Activated naive CD8-positive, alpha-beta T cell treated with anti-CD3 and anti-CD28 coated beads, Interleukin-2, amount 50 U/mL, for 24 hours (primary cell): ENCODE measurements around the gene GRIA4.

Experiments
- ATAC-seq: fragments of 150-1000 bp; cut with Tn5 transposase; one replicate; pipeline ENCODE4 v1.10.0; 2021
- DNase-seq: peaks from one replicate; pipeline ENCODE4 v3.0.0; 2021
- H3K27ac Mint-ChIP-seq: one replicate; pipeline ENCODE4 v1.8.0; 2021; ENCODE audit warnings: mild to moderate bottlenecking, mixed read lengths
- H3K27me3 Mint-ChIP-seq: one replicate; pipeline ENCODE4 v1.8.0; 2021; ENCODE audit warnings: mixed read lengths
- H3K36me3 Mint-ChIP-seq: one replicate; pipeline ENCODE4 v1.8.0; 2021; ENCODE audit warnings: low read depth, mixed read lengths
- H3K4me1 Mint-ChIP-seq: one replicate; pipeline ENCODE4 v1.8.0; 2021; ENCODE audit warnings: mixed read lengths
- H3K4me3 Mint-ChIP-seq: one replicate; pipeline ENCODE4 v1.8.0; 2021; ENCODE audit warnings: mild to moderate bottlenecking, moderate library complexity, mixed read lengths
- H3K9me3 Mint-ChIP-seq: one replicate; pipeline ENCODE4 v1.8.0; 2021; ENCODE audit warnings: mixed read lengths

GRIA4 gene

DNA sequence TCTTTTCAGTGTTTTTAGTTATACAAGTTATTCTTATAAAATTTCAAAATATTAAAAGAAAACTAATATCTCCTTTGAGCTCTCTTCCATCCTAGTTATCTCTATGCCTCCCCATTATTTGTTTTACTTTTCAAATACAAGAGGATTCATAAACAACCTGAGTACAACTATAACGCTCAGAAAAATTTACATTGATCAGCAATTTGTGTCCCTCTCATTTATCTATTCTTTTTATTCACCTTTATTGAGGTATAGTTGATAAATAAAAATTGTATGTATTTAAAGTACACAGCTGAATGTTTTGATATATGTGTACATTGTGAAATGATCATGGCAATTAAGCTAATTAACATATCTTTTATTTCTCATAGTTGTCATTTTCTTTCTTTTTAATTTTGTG, 57.6 kb downstream of the GRIA4 start:
- Mint-ChIP-seq H3K9me3 (no peaks in the 10 kb centered on the region), H3K27ac (no peak overlapping the region), H3K4me3 (no peak overlapping the region), H3K36me3 (no peaks in the 10 kb centered on the region), H3K27me3 (no peaks in the 10 kb centered on the region), H3K4me1 (no peaks in the 10 kb centered on the region)
- no peak for ATAC-seq
- DNase-seq = no peak

DNA sequence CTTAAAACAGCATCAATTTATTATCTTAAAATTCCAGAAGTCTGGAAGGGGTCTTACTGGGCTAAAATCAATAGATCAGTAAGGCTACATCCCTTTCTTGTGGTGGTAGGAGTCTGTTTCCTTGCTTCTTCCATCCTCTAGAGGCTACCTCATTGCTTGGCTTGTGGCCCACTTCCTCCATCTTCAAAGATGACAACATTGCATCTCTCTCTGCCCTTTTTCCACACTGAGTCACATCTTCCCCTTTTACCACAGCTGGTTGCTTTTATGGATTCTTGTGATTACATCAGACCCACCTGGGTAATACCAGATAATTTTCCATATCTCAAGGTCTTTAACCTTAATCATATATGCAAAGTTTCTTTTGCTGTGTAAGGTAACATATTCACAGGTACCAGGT, 60.9 kb downstream of the GRIA4 start:
- H3K4me3 Mint-ChIP-seq = no peak overlapping the region
- no peak for DNase-seq
- H3K36me3 Mint-ChIP-seq = no peaks in the 10 kb centered on the region
- ATAC-seq = peak; percentile 49
- H3K4me1 Mint-ChIP-seq = no peaks in the 10 kb centered on the region
- peaks cover 4% of the 10 kb centered on the region for H3K27me3 Mint-ChIP-seq
- H3K27ac Mint-ChIP-seq = no peak overlapping the region
- peaks cover 6% of the 10 kb centered on the region for H3K9me3 Mint-ChIP-seq

DNA sequence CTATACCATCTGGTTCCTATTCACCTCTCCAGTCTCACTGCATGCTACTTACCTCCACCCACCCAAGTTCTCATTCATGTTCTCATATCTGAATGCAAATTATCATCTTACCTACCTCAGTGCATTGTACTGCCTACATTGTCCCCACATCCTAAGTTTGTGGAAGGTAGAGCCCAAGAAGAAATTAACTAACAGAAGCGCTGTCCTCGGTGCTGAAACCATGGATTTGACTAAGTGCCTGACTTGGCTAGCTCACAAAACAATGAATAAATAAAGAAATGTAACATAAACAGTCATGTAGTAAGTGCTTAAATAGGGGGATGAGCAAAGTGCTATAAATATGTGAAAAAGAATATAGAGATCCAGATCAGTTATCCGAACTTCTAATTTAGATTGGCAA, 63.2 kb downstream of the GRIA4 start:
- H3K4me1 Mint-ChIP-seq = no peaks in the 10 kb centered on the region
- no peak for ATAC-seq
- peak; percentile 5 for DNase-seq
- H3K27me3 Mint-ChIP-seq = peaks cover 4% of the 10 kb centered on the region
- no peak overlapping the region for H3K27ac Mint-ChIP-seq
- H3K36me3 Mint-ChIP-seq = no peaks in the 10 kb centered on the region
- H3K4me3 Mint-ChIP-seq = no peak overlapping the region
- peaks cover 6% of the 10 kb centered on the region for H3K9me3 Mint-ChIP-seq

DNA sequence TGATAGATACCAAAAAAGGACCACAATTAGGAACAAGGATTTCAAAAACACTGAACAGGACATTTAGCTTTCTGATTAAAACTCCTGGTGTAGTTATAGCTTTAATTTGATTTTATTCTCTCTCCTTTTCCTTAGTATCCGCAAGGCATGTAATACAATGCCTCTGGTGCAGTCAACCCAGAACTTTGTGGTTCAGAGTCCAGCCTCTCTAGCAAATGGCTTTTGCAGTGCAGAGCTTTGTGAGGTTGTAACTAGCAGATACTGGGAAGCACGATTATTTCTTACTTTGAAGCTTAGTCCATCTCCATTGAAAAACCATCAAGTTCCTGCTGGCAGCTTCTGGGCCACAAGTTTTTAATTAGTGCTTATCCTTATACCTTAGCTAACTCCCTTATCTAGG, 79.8 kb downstream of the GRIA4 start:
- Mint-ChIP-seq H3K4me1 (no peaks in the 10 kb centered on the region), H3K27ac (no peak overlapping the region), H3K9me3 (no peaks in the 10 kb centered on the region), H3K36me3 (no peaks in the 10 kb centered on the region), H3K27me3 (no peaks in the 10 kb centered on the region), H3K4me3 (no peak overlapping the region)
- no peak for DNase-seq
- no peak for ATAC-seq

DNA sequence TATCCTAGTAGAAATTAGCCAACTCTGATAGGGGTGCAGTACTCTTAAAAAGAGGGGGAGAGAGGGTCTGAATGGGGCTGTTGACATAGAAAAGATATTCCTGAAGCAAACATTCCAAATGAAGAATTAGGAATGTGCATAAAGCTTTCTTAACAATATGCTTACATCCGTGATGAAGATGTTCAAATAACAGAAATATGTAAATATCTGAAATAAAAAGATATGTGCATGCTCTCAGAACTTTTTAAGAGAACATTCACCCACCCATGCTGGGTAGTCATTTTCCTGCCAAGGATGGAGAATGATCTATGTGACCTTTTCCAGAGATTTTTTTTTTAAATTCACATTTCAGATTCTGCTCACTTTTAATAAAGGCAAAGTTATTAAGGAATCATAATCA, 80.6 kb downstream of the GRIA4 start:
- no peak overlapping the region for H3K4me3 Mint-ChIP-seq
- no peaks in the 10 kb centered on the region for H3K4me1 Mint-ChIP-seq
- no peaks in the 10 kb centered on the region for H3K27me3 Mint-ChIP-seq
- DNase-seq (no peak), ATAC-seq (no peak)
- H3K9me3 Mint-ChIP-seq = no peaks in the 10 kb centered on the region
- H3K27ac Mint-ChIP-seq = no peak overlapping the region
- H3K36me3 Mint-ChIP-seq = no peaks in the 10 kb centered on the region

DNA sequence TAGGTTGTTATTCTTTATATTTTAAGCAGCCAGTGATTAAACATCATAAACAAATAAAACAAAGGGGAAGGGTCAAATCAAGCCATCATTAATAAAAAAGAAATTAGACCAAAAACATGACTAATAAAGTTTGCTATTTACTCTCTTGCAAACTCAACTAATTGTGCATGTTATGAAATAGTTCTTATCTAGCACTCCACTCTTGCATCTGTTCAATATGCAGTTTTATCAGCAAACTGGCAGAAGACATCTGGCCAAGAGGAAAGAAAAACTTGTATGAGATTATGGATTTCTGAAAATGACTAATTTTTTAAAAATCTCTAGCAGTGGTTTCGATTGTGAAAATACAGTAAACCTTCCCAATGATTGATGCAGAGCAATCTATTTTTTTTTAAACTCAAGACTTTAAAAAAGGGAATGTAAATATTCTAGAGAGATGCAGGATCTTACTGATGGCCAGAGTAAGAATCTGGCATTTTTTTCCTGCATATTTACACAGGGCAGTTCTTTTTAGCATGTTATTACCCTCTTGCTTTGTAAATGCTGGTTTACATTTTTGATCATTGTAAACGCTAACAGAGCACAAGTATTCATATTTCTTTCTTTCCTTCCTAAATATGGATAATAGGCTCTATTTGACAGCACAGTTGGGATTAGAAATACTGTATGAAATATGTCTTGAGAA, 83.3 kb downstream of the GRIA4 start:
- Mint-ChIP-seq H3K36me3 (no peaks in the 10 kb centered on the region), H3K4me3 (no peak overlapping the region), H3K27ac (no peak overlapping the region), H3K27me3 (no peaks in the 10 kb centered on the region), H3K9me3 (no peaks in the 10 kb centered on the region), H3K4me1 (no peaks in the 10 kb centered on the region)
- ATAC-seq (no peak), DNase-seq (no peak)

DNA sequence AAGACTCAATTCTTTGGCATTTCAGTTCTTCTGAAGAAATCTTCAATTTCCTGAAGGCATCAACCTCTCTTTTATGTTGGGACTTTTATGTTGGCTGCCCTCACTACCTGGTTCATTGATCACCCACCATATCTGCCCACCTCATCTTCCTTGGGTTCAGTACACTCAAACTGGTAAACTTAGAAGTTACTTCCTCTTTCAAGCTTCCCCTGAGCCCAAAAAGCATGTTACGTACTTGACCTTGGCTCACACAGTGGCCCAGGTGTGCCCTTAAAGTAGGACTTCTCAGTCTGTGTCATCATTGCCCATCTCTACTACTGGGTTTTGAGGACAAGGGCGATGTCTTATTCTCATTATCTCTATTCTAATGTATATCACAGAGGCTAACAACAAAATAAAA, 86.1 kb downstream of the GRIA4 start:
- Mint-ChIP-seq H3K36me3 (no peaks in the 10 kb centered on the region), H3K4me3 (no peak overlapping the region), H3K27ac (no peak overlapping the region), H3K27me3 (peaks cover 3% of the 10 kb centered on the region), H3K4me1 (no peaks in the 10 kb centered on the region), H3K9me3 (no peaks in the 10 kb centered on the region)
- ATAC-seq = no peak
- DNase-seq = no peak

DNA sequence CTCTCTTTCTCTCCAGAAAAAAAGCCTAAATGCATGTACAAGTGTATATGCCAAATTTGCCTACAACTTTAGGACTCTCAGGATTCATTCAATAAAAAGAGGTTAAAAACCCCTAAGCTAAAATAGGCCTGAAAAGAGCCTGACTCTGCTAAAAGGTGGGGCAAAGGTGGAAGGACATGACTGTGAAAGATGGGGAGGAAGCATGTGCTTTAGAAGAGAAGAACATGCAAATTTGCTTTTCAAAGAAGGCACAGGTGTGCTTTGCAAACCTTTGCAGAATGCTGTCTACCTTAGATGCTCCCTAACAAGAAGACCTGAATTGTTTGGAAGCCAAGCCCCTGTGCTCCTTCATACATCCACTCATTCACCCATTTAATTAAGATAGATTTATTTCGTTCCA, 87.4 kb downstream of the GRIA4 start:
- ATAC-seq (no peak), DNase-seq (no peak)
- H3K27me3 Mint-ChIP-seq = peaks cover 3% of the 10 kb centered on the region
- H3K4me3 Mint-ChIP-seq = no peak overlapping the region
- H3K27ac Mint-ChIP-seq = no peak overlapping the region
- H3K4me1 Mint-ChIP-seq = no peaks in the 10 kb centered on the region
- no peaks in the 10 kb centered on the region for H3K36me3 Mint-ChIP-seq
- no peaks in the 10 kb centered on the region for H3K9me3 Mint-ChIP-seq

DNA sequence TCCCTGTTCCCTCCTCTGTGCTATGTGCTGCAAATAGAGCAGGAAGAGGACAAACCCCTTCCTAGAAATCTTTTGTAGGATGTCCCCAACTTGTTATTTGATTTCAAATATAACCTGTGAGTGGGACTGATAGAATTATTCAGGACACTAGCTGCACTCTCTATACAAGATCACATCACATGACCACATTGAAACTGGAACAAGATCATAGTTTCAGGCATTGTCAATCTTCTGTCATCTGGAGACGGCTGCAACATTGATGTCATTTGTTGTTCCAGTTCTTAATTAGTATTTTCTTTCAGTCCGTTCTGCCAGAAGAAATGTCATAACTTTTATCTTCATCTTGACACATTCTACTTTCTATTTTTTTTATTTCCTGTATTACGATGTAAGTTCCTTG, 89.3 kb downstream of the GRIA4 start:
- Mint-ChIP-seq H3K36me3 (no peaks in the 10 kb centered on the region), H3K4me3 (no peak overlapping the region), H3K4me1 (no peaks in the 10 kb centered on the region), H3K27ac (no peak overlapping the region), H3K27me3 (peaks cover 3% of the 10 kb centered on the region), H3K9me3 (no peaks in the 10 kb centered on the region)
- ATAC-seq (no peak), DNase-seq (no peak)

DNA sequence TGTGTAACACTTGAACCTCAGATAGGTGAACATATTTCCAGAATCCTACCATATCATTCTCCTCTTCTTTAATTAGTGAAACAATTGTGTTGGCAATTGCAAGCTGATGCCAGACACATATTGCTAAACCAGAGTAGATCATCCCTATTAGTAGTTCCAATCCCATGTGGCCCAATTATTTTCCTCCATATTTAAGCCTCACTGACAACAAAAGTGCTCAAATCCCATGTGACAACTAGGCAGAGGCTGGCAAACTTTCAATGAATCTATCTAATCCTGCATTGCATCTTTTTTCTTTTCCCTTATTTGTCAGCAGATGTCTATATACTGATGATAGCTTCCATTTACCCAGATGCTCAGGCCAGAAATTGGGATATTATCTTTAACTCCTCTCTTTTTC, 90.4 kb downstream of the GRIA4 start:
- ATAC-seq = no peak
- no peak overlapping the region for H3K27ac Mint-ChIP-seq
- H3K27me3 Mint-ChIP-seq = peaks cover 3% of the 10 kb centered on the region
- no peak overlapping the region for H3K4me3 Mint-ChIP-seq
- no peak for DNase-seq
- no peaks in the 10 kb centered on the region for H3K36me3 Mint-ChIP-seq
- no peaks in the 10 kb centered on the region for H3K9me3 Mint-ChIP-seq
- no peaks in the 10 kb centered on the region for H3K4me1 Mint-ChIP-seq

DNA sequence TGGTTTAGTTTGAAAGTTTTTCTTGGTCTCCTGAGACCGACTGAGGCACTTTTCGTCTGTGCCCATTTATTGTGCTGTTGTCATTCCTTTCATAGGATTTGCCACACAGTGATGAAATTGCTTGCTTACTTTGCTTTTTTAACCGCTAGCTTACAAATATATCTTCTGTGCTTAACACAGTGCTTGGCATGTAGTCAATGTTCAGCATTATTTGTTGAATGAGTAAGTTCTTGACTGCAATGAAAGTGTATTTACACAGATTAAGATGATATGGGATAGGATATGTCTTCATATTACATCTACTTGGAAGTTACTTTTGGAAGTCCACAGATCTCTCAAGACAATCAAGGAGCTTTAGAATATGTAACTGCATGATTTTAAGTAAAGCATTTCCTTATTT, 91.2 kb downstream of the GRIA4 start:
- no peak for DNase-seq

DNA sequence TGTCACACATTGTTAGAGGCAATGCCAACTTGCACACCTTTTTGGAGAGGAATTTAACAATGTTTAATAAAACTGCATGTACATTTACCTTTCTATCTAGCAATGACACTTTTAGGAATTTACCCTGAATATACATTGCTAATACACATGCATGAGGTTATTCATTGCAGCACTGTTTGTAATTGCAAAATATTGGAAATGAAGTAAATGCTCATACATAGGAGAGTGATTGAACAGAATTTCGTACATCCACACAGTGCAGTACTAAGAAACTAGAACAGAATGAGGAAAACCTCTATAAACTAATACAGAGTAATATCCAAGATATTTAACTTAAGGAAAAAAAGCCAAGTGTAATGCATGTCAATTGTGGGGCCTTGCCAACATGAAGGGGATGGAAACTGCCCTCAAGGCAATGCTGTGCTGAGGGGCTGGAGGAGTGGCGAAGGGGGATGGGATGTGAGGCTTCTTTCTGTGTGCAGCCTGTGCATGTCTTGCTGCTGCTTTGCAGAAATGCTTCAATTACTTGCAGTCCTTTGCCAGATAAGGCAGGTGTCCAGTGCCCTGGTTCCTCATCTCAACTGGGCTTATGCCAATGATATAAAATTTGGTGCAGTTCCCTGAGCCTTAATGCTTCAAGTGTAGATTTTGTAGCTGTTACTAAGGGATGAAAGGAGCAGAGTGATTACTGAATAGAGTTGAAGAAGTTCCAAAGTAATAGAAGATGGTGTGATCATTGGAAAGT, 96.1 kb downstream of the GRIA4 start:
- DNase-seq (no peak), ATAC-seq (no peak)
- no peaks in the 10 kb centered on the region for H3K27me3 Mint-ChIP-seq
- no peaks in the 10 kb centered on the region for H3K4me1 Mint-ChIP-seq
- H3K9me3 Mint-ChIP-seq = no peaks in the 10 kb centered on the region
- no peak overlapping the region for H3K27ac Mint-ChIP-seq
- no peak overlapping the region for H3K4me3 Mint-ChIP-seq
- no peaks in the 10 kb centered on the region for H3K36me3 Mint-ChIP-seq

More for the DNA sequence above, 91.2 kb downstream of the GRIA4 start:
- Mint-ChIP-seq H3K4me1 (no peaks in the 10 kb centered on the region), H3K4me3 (no peak overlapping the region), H3K27ac (no peak overlapping the region), H3K27me3 (peaks cover 3% of the 10 kb centered on the region), H3K9me3 (no peaks in the 10 kb centered on the region), H3K36me3 (no peaks in the 10 kb centered on the region)
- ATAC-seq = no peak

DNA sequence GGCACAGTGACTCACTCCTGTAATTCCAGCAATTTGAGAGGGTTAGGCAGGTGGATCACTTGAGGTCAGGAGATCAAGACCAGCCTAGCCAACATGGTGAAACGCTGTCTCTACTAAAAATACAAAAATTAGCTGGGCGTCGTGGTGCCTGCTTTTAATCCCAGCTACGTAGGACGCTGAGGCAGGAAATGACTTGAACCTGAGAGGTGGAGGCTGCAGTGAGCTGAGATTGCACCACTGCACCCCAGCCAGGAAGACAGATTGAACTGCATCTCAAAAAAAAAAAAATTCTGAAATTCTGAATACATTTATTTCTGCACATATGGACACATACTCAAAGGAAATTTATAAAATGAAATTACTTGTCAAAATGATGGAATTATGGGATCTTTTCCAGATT, 103.2 kb downstream of the GRIA4 start:
- no peaks in the 10 kb centered on the region for H3K4me1 Mint-ChIP-seq

DNA sequence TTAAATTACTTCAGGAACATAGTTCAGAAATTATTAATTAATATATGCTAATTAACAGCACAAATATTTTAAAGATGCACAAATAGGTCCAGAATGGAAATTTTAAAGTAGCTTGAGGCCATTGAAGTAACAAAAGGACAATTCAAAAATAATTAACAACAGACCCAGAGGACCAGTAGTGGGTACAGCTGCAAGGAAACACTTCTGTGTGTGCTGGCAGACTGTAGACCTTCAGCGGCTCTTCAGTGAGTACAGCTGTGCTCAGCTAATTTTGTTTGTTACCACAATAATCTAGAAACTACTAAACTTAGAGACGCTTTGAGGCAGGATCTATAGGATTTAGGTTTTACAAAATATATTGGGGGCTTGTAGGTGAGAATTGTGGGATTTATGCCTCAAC, 103.8 kb downstream of the GRIA4 start:
- Mint-ChIP-seq H3K4me3 (no peak overlapping the region), H3K27me3 (no peaks in the 10 kb centered on the region), H3K9me3 (peaks cover 5% of the 10 kb centered on the region), H3K36me3 (no peaks in the 10 kb centered on the region), H3K27ac (no peak overlapping the region), H3K4me1 (no peaks in the 10 kb centered on the region)
- DNase-seq (no peak), ATAC-seq (no peak)

More for the DNA sequence above, 103.2 kb downstream of the GRIA4 start:
- Mint-ChIP-seq H3K27ac (no peak overlapping the region), H3K36me3 (no peaks in the 10 kb centered on the region), H3K9me3 (peaks cover under 1% of the 10 kb centered on the region), H3K4me3 (no peak overlapping the region), H3K27me3 (no peaks in the 10 kb centered on the region)
- no peak for ATAC-seq
- DNase-seq = no peak

DNA sequence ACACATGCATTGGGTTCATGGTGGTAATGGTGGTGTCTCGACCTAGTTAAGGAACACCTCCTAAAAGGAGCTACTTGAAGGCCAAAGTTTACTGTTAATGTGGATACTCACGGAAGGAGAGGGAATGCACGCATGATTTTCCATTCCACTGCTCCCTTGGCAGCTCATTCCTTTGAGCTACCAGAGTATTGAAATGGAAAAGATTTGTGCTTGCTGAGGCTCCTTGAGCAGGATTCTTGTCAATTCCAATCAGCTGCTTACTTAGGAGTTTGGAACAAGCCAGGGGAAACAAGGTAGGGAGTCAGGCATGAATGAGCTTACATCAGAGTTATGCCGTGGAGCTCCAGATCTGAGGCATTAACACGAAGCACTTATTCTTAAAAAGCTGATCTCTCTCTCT, 108.8 kb downstream of the GRIA4 start:
- H3K4me3 Mint-ChIP-seq = no peak overlapping the region
- H3K36me3 Mint-ChIP-seq = no peaks in the 10 kb centered on the region
- ATAC-seq = no peak
- no peaks in the 10 kb centered on the region for H3K27me3 Mint-ChIP-seq
- DNase-seq = no peak
- H3K9me3 Mint-ChIP-seq = peaks cover 5% of the 10 kb centered on the region
- no peaks in the 10 kb centered on the region for H3K4me1 Mint-ChIP-seq
- H3K27ac Mint-ChIP-seq = no peak overlapping the region
